ENCODE measurements around the gene SCN8A. TPM values are rescaled to one million over a fixed set of nuclear protein-coding genes. Genes with fewer than 3 reads are reported as not detected.

SCN8A gene
- total RNA-seq, 1 experiment from 2014 or later: 5.4 TPM

DNA sequence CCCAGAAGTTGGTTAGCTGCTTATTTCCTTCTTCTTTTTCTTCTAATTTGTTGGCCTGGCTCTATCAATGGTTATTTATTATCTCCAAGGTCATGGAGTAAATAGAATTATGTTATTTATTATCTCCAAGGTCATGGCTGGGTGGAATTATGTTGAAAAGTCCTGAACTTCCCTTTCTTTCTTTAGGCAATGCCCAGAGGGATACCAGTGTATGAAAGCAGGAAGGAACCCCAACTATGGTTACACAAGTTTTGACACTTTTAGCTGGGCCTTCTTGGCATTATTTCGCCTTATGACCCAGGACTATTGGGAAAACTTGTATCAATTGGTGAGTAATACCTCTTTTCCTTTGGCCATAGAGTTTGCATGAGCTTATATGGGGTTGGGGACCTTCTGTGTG, 111.6 kb downstream of the SCN8A start:
- no peak for DNase-seq
- intact Hi-C loops (cut with micrococcal nuclease; ENCODE audit: unreplicated experiment): no loop called here
- CTCF ChIA-PET: no interaction called here
- no peaks in the 10 kb centered on the region for H3K36me3 Mint-ChIP-seq (ENCODE audit: insufficient read depth, unreplicated experiment)
- no TSS peak for BruUV-seq (replicated peaks)
- TF ChIP-seq, protein P1, sequence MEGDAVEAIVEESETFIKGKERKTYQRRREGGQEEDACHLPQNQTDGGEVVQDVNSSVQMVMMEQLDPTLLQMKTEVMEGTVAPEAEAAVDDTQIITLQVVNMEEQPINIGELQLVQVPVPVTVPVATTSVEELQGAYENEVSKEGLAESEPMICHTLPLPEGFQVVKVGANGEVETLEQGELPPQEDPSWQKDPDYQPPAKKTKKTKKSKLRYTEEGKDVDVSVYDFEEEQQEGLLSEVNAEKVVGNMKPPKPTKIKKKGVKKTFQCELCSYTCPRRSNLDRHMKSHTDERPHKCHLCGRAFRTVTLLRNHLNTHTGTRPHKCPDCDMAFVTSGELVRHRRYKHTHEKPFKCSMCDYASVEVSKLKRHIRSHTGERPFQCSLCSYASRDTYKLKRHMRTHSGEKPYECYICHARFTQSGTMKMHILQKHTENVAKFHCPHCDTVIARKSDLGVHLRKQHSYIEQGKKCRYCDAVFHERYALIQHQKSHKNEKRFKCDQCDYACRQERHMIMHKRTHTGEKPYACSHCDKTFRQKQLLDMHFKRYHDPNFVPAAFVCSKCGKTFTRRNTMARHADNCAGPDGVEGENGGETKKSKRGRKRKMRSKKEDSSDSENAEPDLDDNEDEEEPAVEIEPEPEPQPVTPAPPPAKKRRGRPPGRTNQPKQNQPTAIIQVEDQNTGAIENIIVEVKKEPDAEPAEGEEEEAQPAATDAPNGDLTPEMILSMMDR (IDR thresholded peaks at IDR 0.05; ENCODE audit: unreplicated experiment): no peak
- no peaks in the 10 kb centered on the region for H3K27me3 Mint-ChIP-seq (ENCODE audit: unreplicated experiment)
- peaks cover 7% of the 10 kb centered on the region for H3K4me1 Mint-ChIP-seq (ENCODE audit: low read depth, unreplicated experiment)
- no peaks in the 10 kb centered on the region for H3K9me3 Mint-ChIP-seq (ENCODE audit: low read depth, unreplicated experiment)
- H3K4me3 Mint-ChIP-seq (ENCODE audit: low read depth, unreplicated experiment): no peak overlapping the region
- no peak overlapping the region for H3K27ac Mint-ChIP-seq (ENCODE audit: unreplicated experiment)

DNA sequence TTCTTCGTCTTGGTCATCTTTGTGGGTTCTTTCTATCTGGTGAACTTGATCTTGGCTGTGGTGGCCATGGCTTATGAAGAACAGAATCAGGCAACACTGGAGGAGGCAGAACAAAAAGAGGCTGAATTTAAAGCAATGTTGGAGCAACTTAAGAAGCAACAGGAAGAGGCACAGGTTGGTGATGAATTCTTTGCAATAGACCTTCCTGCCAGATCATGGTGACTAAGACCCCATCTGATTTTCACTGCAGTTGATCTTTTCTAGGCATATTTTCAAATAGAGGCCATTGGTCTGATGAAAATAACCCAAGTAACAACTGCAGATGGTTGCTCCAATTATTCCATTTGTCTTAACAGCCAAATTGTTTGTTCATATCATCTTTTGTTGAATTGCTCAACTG, 114.4 kb downstream of the SCN8A start:
- no peak for DNase-seq
- no peak overlapping the region for H3K4me3 Mint-ChIP-seq (ENCODE audit: low read depth, unreplicated experiment)
- TF ChIP-seq, protein P1 (IDR thresholded peaks at IDR 0.05; ENCODE audit: unreplicated experiment): no peak
- no peaks in the 10 kb centered on the region for H3K36me3 Mint-ChIP-seq (ENCODE audit: insufficient read depth, unreplicated experiment)
- no peaks in the 10 kb centered on the region for H3K27me3 Mint-ChIP-seq (ENCODE audit: unreplicated experiment)
- no peak overlapping the region for H3K27ac Mint-ChIP-seq (ENCODE audit: unreplicated experiment)
- intact Hi-C loops (cut with micrococcal nuclease; ENCODE audit: unreplicated experiment): no loop called here
- CTCF ChIA-PET: no interaction called here
- no peaks in the 10 kb centered on the region for H3K9me3 Mint-ChIP-seq (ENCODE audit: low read depth, unreplicated experiment)
- H3K4me1 Mint-ChIP-seq (ENCODE audit: low read depth, unreplicated experiment): peaks cover 7% of the 10 kb centered on the region
- BruUV-seq (replicated peaks): no TSS peak

DNA sequence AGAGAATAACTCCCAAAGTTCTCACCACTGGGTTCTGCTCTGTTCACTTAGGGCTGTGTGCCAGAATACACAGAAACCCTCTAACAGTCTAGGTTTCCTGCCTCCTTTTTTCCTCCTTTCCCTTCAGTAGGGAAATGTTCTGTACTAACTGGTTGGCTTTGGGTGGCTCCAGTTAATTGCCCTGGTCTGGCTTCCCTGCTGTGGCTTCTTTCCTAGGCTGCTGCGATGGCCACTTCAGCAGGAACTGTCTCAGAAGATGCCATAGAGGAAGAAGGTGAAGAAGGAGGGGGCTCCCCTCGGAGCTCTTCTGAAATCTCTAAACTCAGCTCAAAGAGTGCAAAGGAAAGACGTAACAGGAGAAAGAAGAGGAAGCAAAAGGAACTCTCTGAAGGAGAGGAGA, 115.2 kb downstream of the SCN8A start:
- intact Hi-C loops (cut with micrococcal nuclease; ENCODE audit: unreplicated experiment): no loop called here
- TF ChIP-seq, protein P1 (IDR thresholded peaks at IDR 0.05; ENCODE audit: unreplicated experiment): no peak
- no peaks in the 10 kb centered on the region for H3K4me1 Mint-ChIP-seq (ENCODE audit: low read depth, unreplicated experiment)
- CTCF ChIA-PET: no interaction called here
- no peak for DNase-seq
- no peaks in the 10 kb centered on the region for H3K36me3 Mint-ChIP-seq (ENCODE audit: insufficient read depth, unreplicated experiment)
- H3K9me3 Mint-ChIP-seq (ENCODE audit: low read depth, unreplicated experiment): no peaks in the 10 kb centered on the region
- no peaks in the 10 kb centered on the region for H3K27me3 Mint-ChIP-seq (ENCODE audit: unreplicated experiment)
- BruUV-seq (replicated peaks): no TSS peak
- no peak overlapping the region for H3K27ac Mint-ChIP-seq (ENCODE audit: unreplicated experiment)
- H3K4me3 Mint-ChIP-seq (ENCODE audit: low read depth, unreplicated experiment): no peak overlapping the region

DNA sequence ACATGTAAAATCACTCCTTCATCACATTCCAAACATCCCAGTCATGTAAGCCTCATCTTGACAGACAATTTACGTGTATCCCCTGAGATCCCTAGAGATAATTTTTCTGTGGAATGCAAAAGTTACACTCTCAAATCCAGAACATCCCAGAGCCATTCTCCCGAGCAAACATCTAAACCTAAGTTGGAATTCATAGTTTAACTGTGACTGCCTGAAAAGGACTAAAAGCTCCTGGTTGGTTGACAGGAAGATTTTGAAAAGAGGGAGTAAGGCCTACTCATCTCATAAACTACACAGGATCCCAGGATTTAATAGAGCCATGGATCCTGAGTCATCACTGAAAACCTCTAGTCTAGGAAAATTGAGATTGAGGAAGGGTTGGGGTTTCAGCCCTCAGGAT, 123.6 kb downstream of the SCN8A start:
- CTCF ChIA-PET: no interaction called here
- Mint-ChIP-seq H3K9me3 (ENCODE audit: low read depth, unreplicated experiment) (no peaks in the 10 kb centered on the region), H3K36me3 (ENCODE audit: insufficient read depth, unreplicated experiment) (no peaks in the 10 kb centered on the region), H3K4me3 (ENCODE audit: low read depth, unreplicated experiment) (no peak overlapping the region), H3K27ac (ENCODE audit: unreplicated experiment) (no peak overlapping the region), H3K27me3 (ENCODE audit: unreplicated experiment) (no peaks in the 10 kb centered on the region), H3K4me1 (ENCODE audit: low read depth, unreplicated experiment) (peaks cover 7% of the 10 kb centered on the region)
- no peak for DNase-seq
- intact Hi-C loops (cut with micrococcal nuclease; ENCODE audit: unreplicated experiment): no loop called here
- TF ChIP-seq, protein P1 (IDR thresholded peaks at IDR 0.05; ENCODE audit: unreplicated experiment): no peak
- BruUV-seq (replicated peaks): no TSS peak
